Neural cell (in vitro differentiated cells): ENCODE data around the gene FOLH1. TPM values are rescaled to one million over a fixed set of nuclear protein-coding genes. Genes with fewer than 3 reads are reported as not detected.
"Not testable (repeated sequence)": the region's sequence is repeated elsewhere in the genome, so short reads cannot be mapped to it uniquely, and the experiment has no call there.

Source experiments
- H2AFZ ChIP-seq: fragments of 200-600, 300-800 bp; sonication (generic), shearing (Covaris generic); 2 replicates; pipeline ENCODE4 v1.6.0; 2014; ENCODE audit warnings: low read depth, mild to moderate bottlenecking, antibody characterized with exemption, low read length, moderate library complexity
- H3F3A ChIP-seq: fragments of 200-600 bp; shearing (Covaris generic); 2 replicates; pipeline ENCODE4 v1.6.1; 2016; ENCODE audit warnings: mild to moderate bottlenecking, moderate library complexity, mixed read lengths, antibody characterized with exemption, low read length; ENCODE audit not compliant: insufficient read depth, poor library complexity, severe bottlenecking
- H3K27ac ChIP-seq: fragments of 200-600, 300-800 bp; sonication (generic), shearing (Covaris generic); 2 replicates; pipeline ENCODE4 v1.5.1; 2014; ENCODE audit warnings: mild to moderate bottlenecking, low read length, moderate library complexity
- H3K27me3 ChIP-seq: fragments of 300-800, 200-600 bp; sonication (generic), shearing (Covaris generic); 2 replicates; pipeline ENCODE4 v1.6.0; 2014; ENCODE audit warnings: mild to moderate bottlenecking, low read depth, low read length, moderate library complexity; ENCODE audit not compliant: insufficient read depth
- H3K36me3 ChIP-seq: fragments of 300-800, 200-600 bp; sonication (generic), shearing (Covaris generic); 2 replicates; pipeline ENCODE4 v1.5.1; 2014; ENCODE audit warnings: mild to moderate bottlenecking, antibody characterized with exemption, low read length, moderate library complexity; ENCODE audit not compliant: insufficient read depth
- H3K4me2 ChIP-seq: fragments of 300-800, 200-600 bp; sonication (generic), shearing (Covaris generic); 2 replicates; pipeline ENCODE4 v1.6.0; 2014; ENCODE audit warnings: mild to moderate bottlenecking, low read length
- H3K4me3 ChIP-seq: fragments of 300-800, 200-600 bp; sonication (generic), shearing (Covaris generic); 2 replicates; pipeline ENCODE4 v1.5.1; 2014; ENCODE audit warnings: mild to moderate bottlenecking, low read length, moderate library complexity
- H3K79me2 ChIP-seq: fragments of 200-600 bp; shearing (Covaris generic); replicated peaks from 2 replicates; pipeline ENCODE4 v1.6.0; 2014; ENCODE audit warnings: mild to moderate bottlenecking, low read length, moderate library complexity; ENCODE audit not compliant: insufficient read depth
- H3K9ac ChIP-seq: fragments of 300-800, 200-600 bp; sonication (generic), shearing (Covaris generic); 2 replicates; pipeline ENCODE4 v1.6.1; 2016; ENCODE audit warnings: mild to moderate bottlenecking, low read length, mixed read lengths
- H3K9me2 ChIP-seq: fragments of 200-600 bp; shearing (Covaris generic); 2 replicates; pipeline ENCODE4 v1.6.1; 2016; ENCODE audit warnings: mild to moderate bottlenecking, low read length, mixed read lengths; ENCODE audit not compliant: insufficient read depth
- H3K9me3 ChIP-seq: fragments of 200-600, 300-800 bp; sonication (generic), shearing (Covaris generic); 2 replicates; pipeline ENCODE4 v1.6.1; 2016; ENCODE audit warnings: mild to moderate bottlenecking, mixed run types, low read length, moderate library complexity, mixed read lengths
- H4K20me1 ChIP-seq: fragments of 200-600 bp; shearing (Covaris generic); 2 replicates; pipeline ENCODE4 v1.6.1; 2016; ENCODE audit warnings: mild to moderate bottlenecking, mixed run types; ENCODE audit not compliant: insufficient read depth
- polyA plus RNA-seq: library from polyadenylated mRNA; depleted of rRNA; stranded (reverse); fragments of >200 nt; gene quantifications from 2 replicates; pipeline ENCODE4 v1.2.3, GENCODE V29; 2014

The FOLH1 gene
- polyA plus RNA-seq, 1 donor from 2014 or later: not detected

DNA sequence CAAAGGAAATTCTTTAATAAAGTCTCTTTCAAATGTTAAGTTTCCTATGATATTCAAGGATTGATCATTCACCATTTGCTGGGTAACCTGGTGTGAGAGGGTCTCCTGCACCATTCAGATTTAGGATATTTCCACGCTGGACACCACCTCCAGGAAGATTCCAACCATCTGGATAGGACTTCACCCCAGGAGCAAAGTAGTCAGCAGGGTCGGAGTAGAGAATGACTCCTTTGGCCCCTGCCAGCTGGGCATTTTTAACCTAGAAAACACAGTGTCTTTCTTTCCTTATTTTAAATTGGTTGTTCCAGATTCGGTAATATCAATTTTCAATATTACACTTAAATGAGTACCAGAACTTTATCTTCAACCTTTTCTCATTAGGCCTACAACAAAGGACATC, 22.8 kb downstream of the FOLH1 start:
- H3K9ac ChIP-seq, H3K27me3 ChIP-seq, H3K36me3 ChIP-seq, H3F3A ChIP-seq, H3K4me3 ChIP-seq, H4K20me1 ChIP-seq, H3K27ac ChIP-seq, H3K9me2 ChIP-seq, H2AFZ ChIP-seq, H3K4me2 ChIP-seq, H3K79me2 ChIP-seq, H3K9me3 ChIP-seq: not testable (repeated sequence)

GRCh38 chr11:49184756-49185155, 23.6 kb downstream of the FOLH1 start:
- not testable (repeated sequence) for H2AFZ ChIP-seq, H3K36me3 ChIP-seq, H3K79me2 ChIP-seq, H3K9me3 ChIP-seq, H3K9ac ChIP-seq, H4K20me1 ChIP-seq, H3F3A ChIP-seq, H3K9me2 ChIP-seq, H3K27me3 ChIP-seq, H3K4me3 ChIP-seq, H3K27ac ChIP-seq, H3K4me2 ChIP-seq

DNA sequence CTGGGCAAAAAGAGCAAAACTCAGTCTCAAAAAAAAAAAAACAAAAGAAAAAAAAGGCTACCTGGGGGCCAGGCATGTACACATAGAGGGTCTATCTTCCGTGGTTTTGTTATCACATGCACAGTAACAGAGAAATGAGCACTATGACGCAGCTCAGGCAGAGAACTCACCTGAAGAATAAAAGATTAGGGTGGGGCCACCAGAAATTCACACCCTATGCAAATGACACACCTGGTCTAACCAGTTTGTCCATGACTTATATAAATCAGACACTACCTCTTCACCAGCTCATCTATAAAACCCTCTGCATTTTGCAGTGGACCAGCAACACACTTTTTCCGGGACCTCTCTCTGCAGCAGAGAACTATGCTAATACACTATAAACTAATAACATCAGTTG, 30.5 kb downstream of the FOLH1 start:
- not testable (repeated sequence) for H2AFZ ChIP-seq, H3K79me2 ChIP-seq, H3F3A ChIP-seq, H3K9ac ChIP-seq, H3K9me3 ChIP-seq, H3K36me3 ChIP-seq, H3K27ac ChIP-seq, H3K9me2 ChIP-seq, H4K20me1 ChIP-seq, H3K27me3 ChIP-seq, H3K4me2 ChIP-seq, H3K4me3 ChIP-seq

DNA sequence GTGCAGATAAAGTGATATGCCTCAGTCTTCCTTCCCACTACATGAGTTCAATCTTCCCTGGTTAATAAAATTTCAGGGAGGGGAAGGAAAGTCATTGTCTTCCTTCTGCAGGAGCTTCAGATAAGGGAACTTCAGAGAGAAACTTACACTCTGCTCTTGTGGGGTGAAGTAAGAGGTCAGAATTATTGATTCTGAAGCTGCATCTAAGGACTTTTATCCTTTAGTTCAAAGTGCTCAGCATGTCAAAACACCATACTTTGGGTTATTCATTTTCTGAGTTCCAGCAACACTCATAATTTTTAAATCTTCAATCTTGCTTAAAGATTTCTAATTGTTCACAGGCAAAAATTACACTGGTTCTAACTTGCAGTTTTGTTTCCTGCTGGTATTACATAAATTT, 33.0 kb downstream of the FOLH1 start:
- not testable (repeated sequence) for H3K36me3 ChIP-seq, H3F3A ChIP-seq, H3K27ac ChIP-seq, H4K20me1 ChIP-seq, H3K9me2 ChIP-seq, H3K27me3 ChIP-seq, H2AFZ ChIP-seq, H3K4me2 ChIP-seq, H3K79me2 ChIP-seq, H3K9ac ChIP-seq, H3K4me3 ChIP-seq, H3K9me3 ChIP-seq

DNA sequence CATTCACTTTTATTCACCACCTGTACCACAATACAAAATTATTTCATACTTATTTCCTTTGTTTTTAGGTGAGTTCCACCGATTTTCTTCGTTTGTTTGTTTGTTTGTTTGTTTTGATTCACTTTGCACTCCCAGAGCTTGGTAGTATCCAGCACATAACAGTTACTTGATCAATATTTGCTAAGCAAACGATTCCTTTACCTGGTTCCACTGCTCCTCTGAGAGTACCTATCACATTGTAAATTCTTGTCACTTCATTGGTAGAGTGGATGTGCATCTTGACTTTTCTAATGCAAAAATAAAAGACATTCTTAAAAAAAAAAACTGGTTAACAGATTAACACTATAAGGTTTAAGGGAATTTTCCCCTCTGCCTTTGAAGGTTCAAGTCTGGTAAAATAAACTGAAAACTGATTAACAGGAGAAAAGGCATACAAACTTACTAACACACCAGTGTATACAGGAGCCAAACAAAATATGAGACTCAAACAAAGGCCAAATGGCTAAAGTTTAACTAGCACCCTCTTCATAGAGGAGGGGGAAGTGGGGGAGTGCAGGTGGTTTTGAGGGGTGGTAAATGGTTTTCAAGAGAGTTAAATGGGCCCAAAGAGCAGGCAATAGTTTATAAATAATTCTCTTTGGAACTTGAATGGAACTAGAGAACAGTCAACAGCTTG, 33.6 kb downstream of the FOLH1 start:
- H3K9me3 ChIP-seq, H4K20me1 ChIP-seq, H3K27me3 ChIP-seq, H3K4me3 ChIP-seq, H3K36me3 ChIP-seq, H3K79me2 ChIP-seq, H3K27ac ChIP-seq, H3K9ac ChIP-seq, H3F3A ChIP-seq, H2AFZ ChIP-seq, H3K9me2 ChIP-seq, H3K4me2 ChIP-seq: not testable (repeated sequence)

DNA sequence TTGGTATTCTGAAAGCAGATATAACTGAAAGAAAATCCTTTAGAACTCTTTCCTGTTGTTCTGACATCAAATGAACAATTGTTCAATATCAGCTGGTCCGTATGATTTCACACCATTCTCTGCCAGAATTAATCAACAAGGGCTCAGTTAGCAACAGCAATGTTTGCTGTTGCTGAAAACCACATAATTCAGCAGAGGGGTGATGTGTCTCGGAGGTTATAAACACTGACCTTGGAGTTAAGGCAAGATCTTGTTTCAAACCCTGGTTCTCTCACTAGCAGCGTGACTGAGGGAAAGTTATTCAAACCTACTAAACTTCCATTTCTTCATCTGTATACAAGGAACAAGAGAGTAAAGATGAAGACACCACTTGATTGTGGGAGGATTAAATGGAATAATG, 36.8 kb downstream of the FOLH1 start:
- H3K27me3 ChIP-seq, H4K20me1 ChIP-seq, H3K9me2 ChIP-seq, H3K4me2 ChIP-seq, H2AFZ ChIP-seq, H3K27ac ChIP-seq, H3F3A ChIP-seq, H3K36me3 ChIP-seq, H3K4me3 ChIP-seq, H3K9me3 ChIP-seq, H3K9ac ChIP-seq, H3K79me2 ChIP-seq: not testable (repeated sequence)

DNA sequence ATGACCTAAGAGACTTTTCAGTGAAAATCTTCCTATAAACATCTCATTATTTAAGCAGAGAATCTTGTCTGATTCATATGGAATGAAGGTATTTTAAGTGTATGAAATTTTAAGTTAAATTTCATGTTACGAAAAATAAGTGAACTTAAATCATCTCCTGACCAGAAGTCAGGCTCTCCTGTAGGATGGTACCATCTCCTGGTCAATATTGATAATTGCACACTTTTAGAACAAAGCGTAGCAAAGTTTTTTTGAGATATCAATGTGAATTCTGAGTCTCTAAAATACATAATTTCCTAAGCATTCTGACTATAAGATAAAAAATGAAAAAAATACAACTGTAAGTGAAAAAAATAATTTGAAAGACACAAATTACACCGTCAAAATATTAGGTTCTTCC, 38.8 kb downstream of the FOLH1 start:
- H3K4me3 ChIP-seq, H3K4me2 ChIP-seq, H3F3A ChIP-seq, H3K79me2 ChIP-seq, H3K27ac ChIP-seq, H2AFZ ChIP-seq, H3K9ac ChIP-seq, H3K9me2 ChIP-seq, H3K27me3 ChIP-seq, H3K9me3 ChIP-seq, H4K20me1 ChIP-seq, H3K36me3 ChIP-seq: not testable (repeated sequence)

- H3K27me3 ChIP-seq, H3K27ac ChIP-seq, H3K9ac ChIP-seq, H3K79me2 ChIP-seq, H4K20me1 ChIP-seq, H3K36me3 ChIP-seq, H3K9me2 ChIP-seq, H2AFZ ChIP-seq, H3F3A ChIP-seq, H3K9me3 ChIP-seq, H3K4me3 ChIP-seq, H3K4me2 ChIP-seq: not testable (repeated sequence)
Observed at GRCh38 chr11:49168992-49169391, 39.4 kb downstream of the FOLH1 start.
